Neural crest cell (in vitro differentiated cells): Measurements from ENCODE around the gene STK25. TPM values are rescaled to one million over a fixed set of nuclear protein-coding genes. Genes with fewer than 3 reads are reported as not detected.
A peak's percentile ranks its signal among the peaks of the same experiment; 100 is the strongest.

Experiments
- DNase-seq: peaks from one replicate; pipeline ENCODE4 v3.0.0; 2021; ENCODE audit warnings: low read depth, mixed read lengths, low spot score
- H3K27ac Mint-ChIP-seq: one replicate; pipeline ENCODE4 v1.8.0; 2021; ENCODE audit warnings: mild to moderate bottlenecking, mixed read lengths; ENCODE audit not compliant: unreplicated experiment
- H3K27me3 Mint-ChIP-seq: 2 replicates; pipeline ENCODE4 v1.8.0; 2021; ENCODE audit warnings: low read depth, mild to moderate bottlenecking, mixed read lengths
- H3K36me3 Mint-ChIP-seq: 2 replicates; pipeline ENCODE4 v1.8.0; 2021; ENCODE audit warnings: low read depth, mild to moderate bottlenecking, mixed read lengths
- H3K4me1 Mint-ChIP-seq: 2 replicates; pipeline ENCODE4 v1.8.0; 2021; ENCODE audit warnings: mixed read lengths
- H3K4me3 Mint-ChIP-seq: one replicate; pipeline ENCODE4 v1.8.0; 2021; ENCODE audit warnings: mild to moderate bottlenecking, mixed read lengths
- H3K9me3 Mint-ChIP-seq: 2 replicates; pipeline ENCODE4 v1.8.0; 2021; ENCODE audit warnings: mixed read lengths
- total RNA-seq: library from RNA; stranded (reverse); gene quantifications from 2 replicates; pipeline ENCODE4 v1.2.1, GENCODE V29; 2021
- TF ChIP-seq, protein P1 (sequence below): fragments of 200-600 bp; sonication (generic); conservative IDR thresholded peaks from 2 replicates; pipeline ENCODE4 v1.5.0; 2021; ENCODE audit warnings: antibody characterized with exemption, mild to moderate bottlenecking

STK25 gene
- total RNA-seq, 1 donor from 2014 or later = 223 TPM

DNA sequence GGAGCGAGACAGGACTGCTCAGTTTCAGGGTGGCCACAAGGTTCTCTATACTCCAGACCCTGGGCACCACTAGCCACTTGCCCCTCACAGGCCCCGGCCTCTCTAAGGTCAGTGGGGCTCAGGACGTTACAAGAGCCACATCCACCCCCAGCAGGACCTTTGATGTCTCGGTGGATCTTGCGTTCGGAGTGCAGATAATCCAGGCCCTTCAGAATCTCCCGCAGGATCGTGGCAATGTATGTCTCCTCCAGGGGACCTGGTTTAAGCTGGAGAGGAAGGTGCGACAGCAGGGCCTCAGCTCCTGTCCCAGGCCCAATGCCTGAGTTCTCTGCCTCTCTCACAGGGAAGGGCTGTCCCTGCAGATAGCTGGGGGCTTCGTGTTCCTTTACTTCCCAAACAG, 8.4 kb downstream of the STK25 start:
- Mint-ChIP-seq H3K27ac (peak overlapping the region; percentile 19), H3K27me3 (no peaks in the 10 kb centered on the region)
- no peak for DNase-seq

DNA sequence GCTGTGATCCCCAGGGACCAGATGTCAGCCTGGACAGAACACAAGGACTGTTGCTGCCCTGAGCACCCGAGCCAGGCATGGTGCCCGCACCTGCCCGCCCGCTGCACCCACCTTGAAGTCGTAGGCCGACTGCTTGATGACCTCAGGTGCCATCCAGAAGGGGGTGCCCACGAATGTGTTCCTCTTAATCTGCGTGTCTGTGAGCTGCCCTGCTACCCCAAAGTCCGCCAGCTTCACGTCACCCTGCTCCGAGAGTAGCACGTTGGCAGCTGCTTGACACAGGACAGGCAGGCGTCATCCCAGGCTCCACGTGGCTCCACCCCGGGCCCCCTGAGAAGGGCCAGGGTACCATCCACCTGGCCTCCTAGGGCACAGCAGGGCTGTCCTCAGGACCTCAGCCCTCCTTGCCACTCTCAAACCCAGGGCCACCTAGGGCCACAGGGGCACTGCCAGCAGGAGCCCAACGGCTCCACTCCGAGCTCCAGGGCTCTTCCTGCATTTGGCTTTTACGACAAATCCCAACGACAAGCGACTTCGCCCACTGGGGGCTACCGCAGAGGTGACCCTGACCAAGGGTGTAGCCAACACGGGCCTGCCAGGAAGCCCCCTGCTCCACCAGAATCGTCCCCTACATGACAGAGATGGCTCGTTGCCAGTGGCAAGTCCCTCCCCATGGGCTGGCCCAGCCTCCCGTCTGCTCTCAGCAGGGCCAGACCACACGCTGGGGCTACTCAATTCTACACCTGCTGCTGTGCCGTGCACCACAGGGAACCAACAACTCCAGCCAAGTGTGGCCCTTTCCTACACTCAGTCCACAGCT, 9.0 kb downstream of the STK25 start:
- DNase-seq = no peak
- Mint-ChIP-seq H3K9me3 (no peaks in the 10 kb centered on the region), H3K36me3 (no peaks in the 10 kb centered on the region)

More for the DNA sequence above, 8.4 kb downstream of the STK25 start:
- no peaks in the 10 kb centered on the region for H3K9me3 Mint-ChIP-seq
- H3K4me1 Mint-ChIP-seq = no peaks in the 10 kb centered on the region
- H3K4me3 Mint-ChIP-seq = peak overlapping the region; percentile 54
- no peaks in the 10 kb centered on the region for H3K36me3 Mint-ChIP-seq
- TF ChIP-seq, protein P1, sequence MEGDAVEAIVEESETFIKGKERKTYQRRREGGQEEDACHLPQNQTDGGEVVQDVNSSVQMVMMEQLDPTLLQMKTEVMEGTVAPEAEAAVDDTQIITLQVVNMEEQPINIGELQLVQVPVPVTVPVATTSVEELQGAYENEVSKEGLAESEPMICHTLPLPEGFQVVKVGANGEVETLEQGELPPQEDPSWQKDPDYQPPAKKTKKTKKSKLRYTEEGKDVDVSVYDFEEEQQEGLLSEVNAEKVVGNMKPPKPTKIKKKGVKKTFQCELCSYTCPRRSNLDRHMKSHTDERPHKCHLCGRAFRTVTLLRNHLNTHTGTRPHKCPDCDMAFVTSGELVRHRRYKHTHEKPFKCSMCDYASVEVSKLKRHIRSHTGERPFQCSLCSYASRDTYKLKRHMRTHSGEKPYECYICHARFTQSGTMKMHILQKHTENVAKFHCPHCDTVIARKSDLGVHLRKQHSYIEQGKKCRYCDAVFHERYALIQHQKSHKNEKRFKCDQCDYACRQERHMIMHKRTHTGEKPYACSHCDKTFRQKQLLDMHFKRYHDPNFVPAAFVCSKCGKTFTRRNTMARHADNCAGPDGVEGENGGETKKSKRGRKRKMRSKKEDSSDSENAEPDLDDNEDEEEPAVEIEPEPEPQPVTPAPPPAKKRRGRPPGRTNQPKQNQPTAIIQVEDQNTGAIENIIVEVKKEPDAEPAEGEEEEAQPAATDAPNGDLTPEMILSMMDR = no peak

DNA sequence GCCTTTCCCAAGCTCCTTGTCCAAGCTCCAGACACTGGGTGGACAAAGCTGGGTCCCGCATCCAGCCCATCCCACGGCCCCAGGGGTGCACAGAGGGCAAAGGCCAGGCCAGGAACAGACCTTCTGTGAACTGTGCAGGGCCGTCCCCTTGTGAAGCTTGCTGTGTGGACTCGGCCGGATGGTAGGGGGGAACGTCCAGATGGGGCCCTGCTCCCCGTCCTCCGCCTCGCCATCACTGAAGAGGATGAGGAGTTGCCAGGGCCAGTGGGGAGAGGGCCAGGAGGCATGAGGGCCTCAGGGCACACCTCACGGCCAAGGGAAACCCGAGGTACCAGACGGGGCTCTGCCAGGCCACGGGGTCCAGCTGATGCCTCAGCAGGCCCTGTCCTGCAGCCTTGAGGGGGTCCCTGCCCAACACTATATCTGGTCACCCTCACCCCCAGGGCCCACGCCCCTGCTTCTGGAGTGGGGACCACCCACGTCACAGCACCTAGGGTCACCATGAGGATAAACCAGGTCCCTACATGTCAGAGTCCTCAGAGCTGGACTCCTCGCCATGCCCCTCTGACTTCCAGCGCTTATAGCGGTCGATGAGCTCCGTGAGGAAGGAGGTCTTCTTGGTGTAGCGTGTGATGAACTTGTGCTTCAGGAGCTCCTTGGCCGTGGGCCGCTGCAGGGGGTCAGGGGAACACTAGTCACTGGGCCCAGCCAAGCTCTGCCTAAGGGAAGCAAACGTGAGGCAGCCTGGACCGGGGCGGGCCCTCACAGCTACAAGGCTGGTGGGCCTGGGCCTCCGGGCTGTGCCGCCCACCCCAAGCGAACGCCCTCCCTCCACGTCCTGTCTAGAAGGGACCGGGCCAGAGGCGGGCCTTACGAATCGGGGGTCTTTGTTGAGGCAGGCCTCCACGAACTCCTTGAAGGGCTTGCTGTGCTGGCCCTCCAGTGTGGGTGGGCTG, 10.0 kb downstream of the STK25 start:
- H3K36me3 Mint-ChIP-seq = peaks cover under 1% of the 10 kb centered on the region
- no peak overlapping the region for H3K4me3 Mint-ChIP-seq
- H3K27ac Mint-ChIP-seq = no peak overlapping the region
- H3K27me3 Mint-ChIP-seq = no peaks in the 10 kb centered on the region
- H3K4me1 Mint-ChIP-seq = no peaks in the 10 kb centered on the region
- no peak for DNase-seq
- TF ChIP-seq, protein P1 = no peak
- H3K9me3 Mint-ChIP-seq = no peaks in the 10 kb centered on the region

More for the DNA sequence above, 9.0 kb downstream of the STK25 start:
- Mint-ChIP-seq H3K4me1 (no peaks in the 10 kb centered on the region), H3K4me3 (peak overlapping the region; percentile 54), H3K27me3 (no peaks in the 10 kb centered on the region), H3K27ac (peak overlapping the region; percentile 19)
- TF ChIP-seq, protein P1 = no peak

DNA sequence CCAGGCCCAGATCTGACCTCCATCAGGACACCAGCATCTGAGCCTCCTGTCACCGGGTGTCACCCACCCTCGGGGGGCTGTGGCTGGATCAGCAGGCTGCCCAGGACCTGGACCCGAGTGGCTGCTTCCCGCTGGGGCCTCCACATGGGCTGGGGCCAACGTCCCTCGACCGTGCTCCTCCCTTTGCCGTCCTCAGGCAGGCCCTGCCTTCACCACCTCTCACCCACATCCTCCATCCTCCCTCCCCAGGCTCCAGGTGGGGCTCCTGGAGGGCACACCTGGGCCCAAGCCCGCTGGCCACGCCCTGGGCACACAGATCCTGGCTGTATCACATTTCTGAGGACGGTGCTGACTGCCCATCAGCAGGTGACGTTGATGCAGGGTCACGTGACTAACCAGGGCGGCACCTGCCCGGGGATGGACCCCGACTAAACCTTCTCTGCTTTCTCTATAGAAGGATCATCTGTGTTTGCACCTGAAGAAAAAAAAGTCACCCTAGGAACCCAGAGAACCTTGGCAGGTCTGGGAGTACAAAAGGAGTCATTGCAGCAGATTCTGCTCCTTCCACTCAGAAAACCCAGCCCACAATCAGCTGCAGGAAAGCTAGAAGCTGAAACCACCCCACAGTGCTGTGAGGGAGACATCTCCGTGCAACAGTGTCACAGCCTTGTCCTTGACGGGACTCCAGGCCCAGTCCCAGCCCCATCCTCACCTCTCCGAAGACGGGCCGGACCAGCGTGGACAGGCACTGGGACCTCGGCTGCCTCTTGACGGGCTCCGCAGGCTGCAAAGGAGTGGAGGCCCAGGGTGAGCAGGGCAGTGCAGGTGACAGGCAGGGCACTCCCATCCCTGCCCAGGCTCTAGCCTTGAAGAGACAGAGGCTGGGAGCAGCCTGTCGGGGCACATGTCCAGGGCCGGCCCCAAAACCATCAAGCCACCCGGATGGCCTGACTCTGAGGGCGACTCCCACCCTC, 11.2 kb downstream of the STK25 start:
- Mint-ChIP-seq H3K27ac (no peak overlapping the region), H3K27me3 (no peaks in the 10 kb centered on the region), H3K4me1 (no peaks in the 10 kb centered on the region), H3K4me3 (no peak overlapping the region), H3K9me3 (no peaks in the 10 kb centered on the region), H3K36me3 (peaks cover 3% of the 10 kb centered on the region)
- DNase-seq = no peak
- TF ChIP-seq, protein P1 = no peak
